Mucosa of stomach (tissue), 1 donor: ENCODE data around the gene B2M.
"Not testable (repeated sequence)": the region's sequence is repeated elsewhere in the genome, so short reads cannot be mapped to it uniquely, and the experiment has no call there.

ENCODE experiments used
- H3K27me3 ChIP-seq: one replicate; pipeline ENCODE4 v1.7.0; 2013; ENCODE audit warnings: mild to moderate bottlenecking, low read length; ENCODE audit not compliant: control insufficient read depth, insufficient read depth
- H3K36me3 ChIP-seq: one replicate; pipeline ENCODE4 v1.7.0; 2013; ENCODE audit warnings: low read length; ENCODE audit not compliant: control insufficient read depth, insufficient read depth
- H3K4me1 ChIP-seq: one replicate; pipeline ENCODE4 v1.7.0; 2013; ENCODE audit warnings: mild to moderate bottlenecking, low read length; ENCODE audit not compliant: control insufficient read depth, insufficient read depth
- H3K4me3 ChIP-seq: one replicate; pipeline ENCODE4 v1.7.0; 2013; ENCODE audit warnings: low read length
- H3K9ac ChIP-seq: one replicate; pipeline ENCODE4 v1.7.0; 2013; ENCODE audit warnings: mild to moderate bottlenecking, low read length, moderate library complexity
- H3K9me3 ChIP-seq: one replicate; pipeline ENCODE4 v1.7.0; 2013; ENCODE audit warnings: mild to moderate bottlenecking, low read length, moderate library complexity; ENCODE audit not compliant: control insufficient read depth
- donor health status: Pancreatic carcinoma.

B2M gene

DNA sequence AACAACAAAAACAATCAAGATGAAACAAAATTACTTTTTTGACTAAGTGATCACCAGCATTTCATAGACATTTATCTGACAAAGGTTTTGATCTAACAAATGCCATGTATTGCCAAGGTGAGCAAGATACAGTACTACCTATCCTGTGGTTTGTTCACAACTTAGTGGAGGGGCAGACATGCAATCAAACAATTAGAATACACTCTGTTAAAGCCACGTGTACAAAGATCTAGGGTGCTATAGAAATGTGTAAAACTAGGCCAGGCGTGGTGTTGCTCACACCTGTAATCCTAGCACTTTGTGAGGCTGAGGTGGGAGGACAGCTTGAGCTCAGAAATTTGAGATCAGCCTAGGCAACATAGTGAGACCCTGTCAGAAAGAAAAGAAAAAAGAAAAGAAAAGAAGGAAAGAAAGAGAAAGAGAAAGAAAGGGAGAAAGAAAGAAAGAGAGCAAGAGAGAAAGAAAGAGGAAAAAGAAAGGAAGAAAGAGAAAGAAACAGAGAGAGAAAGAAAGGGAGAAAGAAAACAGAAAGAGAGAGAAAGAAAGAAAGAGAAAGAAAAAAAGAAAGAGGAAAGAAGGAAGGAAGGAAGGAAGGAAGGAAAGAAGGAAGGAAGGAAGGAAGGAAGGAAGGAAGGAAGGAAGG is 23.6 kb downstream of the B2M start:
- Histone ChIP-seq H3K27me3 (no peaks in the 10 kb centered on the region), H3K4me1 (no peaks in the 10 kb centered on the region), H3K4me3 (no peak overlapping the region), H3K9ac (no peak overlapping the region), H3K9me3 (no peaks in the 10 kb centered on the region), H3K36me3 (no peaks in the 10 kb centered on the region)

- Histone ChIP-seq H3K4me1 (no peaks in the 10 kb centered on the region), H3K4me3 (no peak overlapping the region)
These were observed 24.3 kb downstream of the B2M start for GRCh38 chr15:44735482-44736180.

GRCh38 chr15:44736181-44736765 is 25.0 kb downstream of the B2M start, which contains the start of gene TRIM69:
Gene TRIM69 (plus strand): TSS chr15:44736528. CDS start chr15:44736705, 177 bp downstream.
- Histone ChIP-seq H3K9ac (peak within 1 kb of the TSS; percentile 27), H3K9me3 (no peaks in the 10 kb centered on the region), H3K27me3 (no peaks in the 10 kb centered on the region), H3K4me3 (no peak within 1 kb of the TSS), H3K4me1 (no peaks in the 10 kb centered on the region), H3K36me3 (no peaks in the 10 kb centered on the region)

More at GRCh38 chr15:44735482-44736180, 24.3 kb downstream of the B2M start:
- no peaks in the 10 kb centered on the region for H3K27me3 ChIP-seq
- H3K9me3 ChIP-seq: no peaks in the 10 kb centered on the region
- peak overlapping the region; percentile 27 for H3K9ac ChIP-seq
- H3K36me3 ChIP-seq: no peaks in the 10 kb centered on the region

DNA sequence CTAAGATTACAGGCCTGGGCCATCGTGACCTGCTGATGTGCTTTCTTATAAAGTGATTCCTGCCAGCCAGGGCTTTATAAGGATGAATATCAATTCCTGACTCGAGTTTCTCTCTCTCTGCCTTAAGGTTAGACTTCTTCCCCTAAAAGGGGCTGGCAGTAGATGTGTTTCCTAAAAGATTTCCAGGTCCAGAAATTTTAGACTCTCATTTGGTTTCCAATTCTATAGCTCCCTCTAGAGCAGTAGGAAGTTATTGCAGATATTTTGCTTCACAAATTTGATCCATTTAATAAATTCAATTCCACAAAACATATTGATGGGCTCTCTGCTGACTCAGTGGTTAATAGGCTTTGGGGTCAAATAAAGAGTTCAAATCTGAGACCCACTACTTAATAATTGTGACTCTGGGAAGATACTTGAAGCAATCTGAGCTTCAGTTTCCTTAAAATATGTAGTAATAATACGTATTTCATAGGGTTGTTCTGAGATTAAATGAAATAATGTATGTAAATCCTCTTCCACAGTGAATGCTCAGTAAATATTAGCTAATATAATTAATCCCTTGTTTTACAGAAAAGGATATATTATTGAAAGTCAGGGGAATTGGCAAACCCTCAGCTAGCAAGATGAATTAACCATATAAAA is 27.1 kb downstream of the B2M start:
- no peaks in the 10 kb centered on the region for H3K36me3 ChIP-seq
- H3K4me3 ChIP-seq: no peak overlapping the region
- H3K4me1 ChIP-seq: no peaks in the 10 kb centered on the region
- H3K9me3 ChIP-seq: no peaks in the 10 kb centered on the region
- no peak overlapping the region for H3K9ac ChIP-seq
- no peaks in the 10 kb centered on the region for H3K27me3 ChIP-seq

DNA sequence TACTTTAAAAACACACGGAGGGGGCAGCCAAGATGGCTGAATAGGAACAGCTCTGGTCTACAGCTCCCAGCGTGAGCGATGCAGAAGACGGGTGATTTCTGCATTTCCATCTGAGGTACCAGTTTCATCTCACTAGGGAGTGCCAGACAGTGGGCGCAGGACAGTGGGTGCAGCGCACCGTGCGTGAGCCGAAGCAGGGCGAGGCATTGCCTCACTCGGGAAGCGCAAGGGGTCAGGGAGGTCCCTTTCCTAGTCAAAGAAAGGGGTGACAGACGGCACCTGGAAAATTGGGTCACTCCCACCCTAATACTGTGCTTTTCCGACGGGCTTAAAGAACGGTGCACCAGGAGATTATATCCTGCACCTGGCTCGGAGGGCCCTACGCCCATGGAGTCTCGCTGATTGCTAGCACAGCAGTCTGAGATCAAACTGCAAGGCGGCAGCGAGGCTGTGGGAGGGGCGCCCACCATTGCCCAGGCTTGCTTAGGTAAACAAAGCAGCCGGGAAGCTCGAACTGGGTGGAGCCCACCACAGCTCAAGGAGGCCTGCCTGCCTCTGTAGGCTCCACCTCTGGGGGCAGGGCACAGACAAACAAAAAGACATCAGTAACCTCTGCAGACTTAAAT is 28.0 kb downstream of the B2M start:
- H3K36me3 ChIP-seq, H3K9me3 ChIP-seq, H3K9ac ChIP-seq, H3K27me3 ChIP-seq, H3K4me1 ChIP-seq, H3K4me3 ChIP-seq: not testable (repeated sequence)

GRCh38 chr15:44743454-44743853 is 32.1 kb downstream of the B2M start:
- H3K4me1 ChIP-seq, H3K36me3 ChIP-seq, H3K9ac ChIP-seq, H3K4me3 ChIP-seq, H3K27me3 ChIP-seq, H3K9me3 ChIP-seq: not testable (repeated sequence)

GRCh38 chr15:44753345-44753744 is 42.0 kb downstream of the B2M start:
- Histone ChIP-seq H3K4me1 (no peaks in the 10 kb centered on the region), H3K27me3 (no peaks in the 10 kb centered on the region), H3K4me3 (no peak overlapping the region), H3K9ac (no peak overlapping the region), H3K9me3 (no peaks in the 10 kb centered on the region), H3K36me3 (no peaks in the 10 kb centered on the region)

DNA sequence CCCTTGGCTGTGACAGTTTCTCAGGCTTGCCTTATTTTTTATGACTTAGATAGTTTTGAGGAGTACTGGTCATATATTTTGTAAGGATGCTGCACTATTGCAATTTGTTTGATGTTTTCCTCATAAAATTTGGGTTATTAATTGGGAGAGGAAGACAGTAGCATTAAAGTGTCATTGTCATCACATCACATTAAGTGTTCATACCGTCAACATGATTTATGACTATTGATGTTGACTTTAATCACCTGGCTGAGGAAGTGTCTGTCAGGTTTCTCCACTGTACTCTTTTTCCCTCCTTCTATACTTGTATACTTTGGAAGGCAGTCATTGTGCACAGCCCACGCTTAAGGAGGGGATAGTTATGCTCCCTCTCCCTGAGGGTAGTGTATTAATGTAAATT is 51.9 kb downstream of the B2M start:
- no peaks in the 10 kb centered on the region for H3K9me3 ChIP-seq
- no peaks in the 10 kb centered on the region for H3K27me3 ChIP-seq
- no peak overlapping the region for H3K4me3 ChIP-seq
- H3K36me3 ChIP-seq: no peaks in the 10 kb centered on the region
- no peaks in the 10 kb centered on the region for H3K4me1 ChIP-seq
- H3K9ac ChIP-seq: no peak overlapping the region

DNA sequence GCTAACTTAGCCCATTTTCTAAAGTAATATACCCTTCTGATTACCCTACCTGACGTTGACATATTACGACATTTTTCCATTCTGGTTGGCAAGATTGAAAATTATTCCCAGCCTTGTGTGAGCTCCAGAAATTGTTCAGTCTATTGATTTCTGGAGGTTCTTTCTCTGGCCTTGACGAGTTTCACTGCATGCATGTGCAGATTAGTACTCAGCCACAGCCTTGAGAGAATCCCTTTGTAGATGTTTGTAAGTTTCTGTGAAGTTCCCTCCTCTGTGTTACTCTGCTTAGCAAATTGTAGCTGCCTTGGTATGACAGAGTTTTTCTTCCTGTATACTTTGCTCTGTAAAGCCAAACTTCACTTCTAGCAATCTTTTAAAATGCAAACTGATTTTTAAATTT is 52.5 kb downstream of the B2M start:
- Histone ChIP-seq H3K36me3 (no peaks in the 10 kb centered on the region), H3K4me3 (no peak overlapping the region), H3K9ac (no peak overlapping the region), H3K9me3 (no peaks in the 10 kb centered on the region), H3K4me1 (no peaks in the 10 kb centered on the region), H3K27me3 (no peaks in the 10 kb centered on the region)

GRCh38 chr15:44765036-44765435 is 53.7 kb downstream of the B2M start:
- H3K4me3 ChIP-seq: no peak overlapping the region
- no peaks in the 10 kb centered on the region for H3K36me3 ChIP-seq
- no peaks in the 10 kb centered on the region for H3K27me3 ChIP-seq
- H3K9me3 ChIP-seq: no peaks in the 10 kb centered on the region
- H3K4me1 ChIP-seq: no peaks in the 10 kb centered on the region
- H3K9ac ChIP-seq: no peak overlapping the region
